HG03139 (cell line): Measurements from ENCODE around the gene SNTG2.

Experiments
- ATAC-seq: cut with Tn5 transposase; IDR thresholded peaks from one replicate; pipeline ENCODE4 v1.9.1; 2021; ENCODE audit not compliant: unreplicated experiment

Gene SNTG2

GRCh38 chr2:987789-988188 is 37.1 kb downstream of the SNTG2 start:
- ATAC-seq, result no peak

GRCh38 chr2:989781-990467 is 39.3 kb downstream of the SNTG2 start:
- ATAC-seq, result no peak

GRCh38 chr2:990970-991369 is 40.3 kb downstream of the SNTG2 start:
- no peak for ATAC-seq

GRCh38 chr2:1002350-1002749 is 51.7 kb downstream of the SNTG2 start:
- ATAC-seq, result no peak

- ATAC-seq, result no peak
Observed at GRCh38 chr2:1004398-1004797, 53.7 kb downstream of the SNTG2 start.

- ATAC-seq, result no peak
Observed at GRCh38 chr2:1010415-1010930, 59.8 kb downstream of the SNTG2 start.

GRCh38 chr2:1011006-1011405 is 60.4 kb downstream of the SNTG2 start:
- ATAC-seq, result no peak

GRCh38 chr2:1011985-1012384 is 61.3 kb downstream of the SNTG2 start:
- ATAC-seq, result no peak

GRCh38 chr2:1014802-1015201 is 64.2 kb downstream of the SNTG2 start:
- no peak for ATAC-seq

GRCh38 chr2:1016500-1016899 is 65.9 kb downstream of the SNTG2 start:
- ATAC-seq, result no peak

- no peak for ATAC-seq
Observed at GRCh38 chr2:1017827-1018226, 67.2 kb downstream of the SNTG2 start.

GRCh38 chr2:1020206-1020605 is 69.6 kb downstream of the SNTG2 start:
- no peak for ATAC-seq

- no peak for ATAC-seq
Observed at GRCh38 chr2:1022178-1022577, 71.5 kb downstream of the SNTG2 start.

- no peak for ATAC-seq
Observed at GRCh38 chr2:1024981-1025380, 74.3 kb downstream of the SNTG2 start.

GRCh38 chr2:1026141-1026540 is 75.5 kb downstream of the SNTG2 start:
- ATAC-seq, result no peak

- ATAC-seq, result no peak
Observed at GRCh38 chr2:1028831-1029230, 78.2 kb downstream of the SNTG2 start.

GRCh38 chr2:1032030-1032429 is 81.4 kb downstream of the SNTG2 start:
- no peak for ATAC-seq

- ATAC-seq, result no peak
Observed at GRCh38 chr2:1033069-1033468, 82.4 kb downstream of the SNTG2 start.

- ATAC-seq, result no peak
Observed at GRCh38 chr2:1037066-1037465, 86.4 kb downstream of the SNTG2 start.

- ATAC-seq, result no peak
Observed at GRCh38 chr2:1039549-1039948, 88.9 kb downstream of the SNTG2 start.

- ATAC-seq, result no peak
Observed at GRCh38 chr2:1041012-1041805, 90.6 kb downstream of the SNTG2 start.

- peak; percentile 63 for ATAC-seq
Observed at GRCh38 chr2:1045109-1045508, 94.5 kb downstream of the SNTG2 start.
